ENCODE measurements around the gene HPCAL1.

The HPCAL1 gene

GRCh38 chr2:10392951-10393639 lies 90.4 kb downstream of the HPCAL1 start:
- peak; percentile 39 for DNase-seq

- DNase-seq, result no peak
Measured at GRCh38 chr2:10393640-10393982, 90.9 kb downstream of the HPCAL1 start.

DNA sequence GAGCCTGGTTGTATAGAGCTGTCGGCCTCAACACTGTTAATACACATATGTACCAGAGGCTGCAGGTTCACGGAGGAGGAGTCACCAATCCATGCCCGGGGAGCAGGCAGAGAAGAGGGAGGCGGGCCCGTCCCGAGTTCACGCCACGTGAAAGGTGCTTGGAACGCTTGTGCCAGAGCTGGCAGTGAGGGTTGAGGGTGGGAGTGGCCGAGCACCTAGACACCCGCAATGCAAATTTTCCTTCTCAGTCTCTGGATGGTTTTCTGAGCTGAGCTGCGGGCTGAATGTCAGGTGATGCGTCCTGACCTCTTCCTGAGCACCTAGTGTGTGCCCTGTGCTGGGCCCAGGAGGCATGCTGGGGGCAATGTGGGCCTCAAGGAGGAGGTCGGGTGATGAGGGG lies 93.2 kb downstream of the HPCAL1 start:
- DNase-seq, result no peak

DNA sequence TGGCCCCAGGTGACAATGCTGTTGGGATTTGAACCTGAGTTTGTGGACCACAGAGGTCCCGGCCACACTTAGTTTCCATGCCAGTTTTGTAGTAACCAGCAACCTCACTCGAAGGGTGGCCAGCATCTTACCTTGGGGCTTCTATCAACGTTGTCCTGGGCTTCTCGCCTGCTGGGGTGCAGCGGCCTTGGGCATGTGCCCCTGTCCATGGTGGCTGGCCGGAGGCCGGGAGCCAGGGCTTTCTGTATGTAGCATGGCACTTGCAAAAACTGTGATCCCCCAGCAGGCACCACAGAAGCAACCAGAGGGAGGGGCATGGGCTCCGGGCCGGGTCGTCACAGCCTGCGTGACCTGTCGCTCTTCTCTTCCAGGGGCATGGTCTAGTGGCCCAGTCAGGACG lies 93.8 kb downstream of the HPCAL1 start:
- no peak for DNase-seq

GRCh38 chr2:10397297-10397875 lies 94.7 kb downstream of the HPCAL1 start:
- DNase-seq, result no peak

DNA sequence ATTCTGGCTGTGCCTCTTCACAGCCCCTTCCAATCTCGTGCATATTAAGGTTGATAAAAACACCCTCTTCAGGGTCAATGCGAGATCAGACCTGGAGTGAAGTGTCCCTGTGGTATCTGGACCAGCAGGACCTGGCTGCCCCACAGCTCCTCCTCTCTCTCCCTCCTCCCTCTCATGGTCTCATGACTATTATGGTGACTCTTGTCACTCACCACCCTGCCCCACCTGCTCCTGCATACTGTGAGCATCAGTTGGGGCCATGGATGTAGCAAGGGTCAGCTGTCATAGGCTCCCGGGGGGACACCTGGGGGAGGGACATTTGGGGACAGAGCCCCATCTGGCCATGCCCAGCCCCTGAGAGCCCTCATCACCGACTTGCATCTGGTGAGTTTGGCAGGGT lies 95.2 kb downstream of the HPCAL1 start:
- DNase-seq, result no peak

- peak; percentile 64 for DNase-seq
Measured at GRCh38 chr2:10398496-10398895, 95.8 kb downstream of the HPCAL1 start.

GRCh38 chr2:10399358-10399757 lies 96.7 kb downstream of the HPCAL1 start:
- no peak for DNase-seq

- DNase-seq, result no peak
Measured at GRCh38 chr2:10400002-10400401, 97.3 kb downstream of the HPCAL1 start.

DNA sequence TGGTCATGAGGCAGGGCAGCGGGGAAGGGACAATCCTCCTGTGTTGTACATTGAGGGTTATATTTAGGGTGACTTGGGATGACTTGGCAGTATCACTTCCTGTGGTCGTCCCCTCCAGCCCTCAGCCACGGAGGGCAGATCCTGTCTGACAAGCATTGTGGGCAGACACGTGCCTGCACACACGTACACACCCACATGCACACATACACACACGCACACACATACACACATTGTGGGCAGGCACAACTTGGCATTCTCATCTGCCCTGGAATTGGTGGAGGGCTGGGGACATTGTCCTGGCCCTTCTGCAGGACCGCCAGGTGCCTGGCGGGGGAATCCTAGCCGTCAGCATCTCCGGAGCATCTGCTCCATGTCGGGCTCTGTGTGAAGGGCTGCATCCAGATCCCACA lies 97.9 kb downstream of the HPCAL1 start:
- peak; percentile 75 for DNase-seq

GRCh38 chr2:10400978-10401951 lies 98.6 kb downstream of the HPCAL1 start:
- no peak for DNase-seq

DNA sequence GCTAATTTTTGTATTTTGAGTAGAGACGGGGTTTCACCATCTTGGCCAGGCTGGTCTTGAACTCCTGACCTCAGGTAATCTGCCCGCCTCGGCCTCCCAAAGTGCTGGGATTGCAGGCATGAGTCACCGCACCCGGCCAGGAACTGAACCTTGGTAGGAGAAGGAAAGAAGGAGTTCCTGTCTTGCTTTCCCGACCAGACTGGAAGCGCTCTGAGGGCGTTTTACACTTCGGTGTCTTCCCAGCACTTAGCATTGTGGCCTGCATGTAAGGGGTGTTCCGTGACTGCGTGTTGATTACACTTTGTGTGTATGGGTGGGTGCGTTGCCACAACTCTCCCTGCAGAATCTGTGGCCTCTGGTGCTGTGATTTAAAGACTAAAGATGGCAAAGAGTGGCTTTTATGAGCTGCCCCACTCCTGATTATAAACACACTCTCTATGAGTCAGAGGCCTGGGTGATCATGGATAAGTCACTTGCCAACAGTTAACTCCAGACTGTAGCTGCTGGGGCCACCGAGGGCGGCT lies 99.4 kb downstream of the HPCAL1 start:
- no peak for DNase-seq

- DNase-seq, result no peak
Measured at GRCh38 chr2:10402653-10403215, 100.0 kb downstream of the HPCAL1 start.

- DNase-seq, result no peak
Measured at GRCh38 chr2:10404324-10405143, 101.8 kb downstream of the HPCAL1 start.

DNA sequence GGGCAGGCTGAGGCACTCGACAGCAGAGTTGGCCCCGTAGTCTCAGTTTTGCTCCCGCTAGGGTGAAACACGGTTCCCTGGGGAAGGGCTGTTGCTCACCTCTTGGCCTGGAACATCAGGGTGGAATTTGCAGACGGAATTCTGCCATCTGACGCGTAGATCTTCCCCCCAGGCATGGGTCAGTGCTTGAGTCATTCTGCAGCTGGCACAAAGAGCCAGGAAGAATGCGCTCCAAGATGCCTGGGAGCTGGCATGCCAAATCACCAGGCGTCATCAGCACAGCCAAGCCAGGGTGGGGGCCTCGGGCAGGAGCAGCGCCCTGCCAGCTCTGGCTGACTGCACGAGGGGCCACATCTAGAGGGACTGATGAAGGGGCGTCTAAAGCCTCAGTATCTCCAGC lies 102.7 kb downstream of the HPCAL1 start:
- DNase-seq, result no peak

GRCh38 chr2:10406016-10406415 lies 103.3 kb downstream of the HPCAL1 start:
- DNase-seq, result no peak

GRCh38 chr2:10406491-10407188 lies 103.9 kb downstream of the HPCAL1 start:
- DNase-seq, result no peak

DNA sequence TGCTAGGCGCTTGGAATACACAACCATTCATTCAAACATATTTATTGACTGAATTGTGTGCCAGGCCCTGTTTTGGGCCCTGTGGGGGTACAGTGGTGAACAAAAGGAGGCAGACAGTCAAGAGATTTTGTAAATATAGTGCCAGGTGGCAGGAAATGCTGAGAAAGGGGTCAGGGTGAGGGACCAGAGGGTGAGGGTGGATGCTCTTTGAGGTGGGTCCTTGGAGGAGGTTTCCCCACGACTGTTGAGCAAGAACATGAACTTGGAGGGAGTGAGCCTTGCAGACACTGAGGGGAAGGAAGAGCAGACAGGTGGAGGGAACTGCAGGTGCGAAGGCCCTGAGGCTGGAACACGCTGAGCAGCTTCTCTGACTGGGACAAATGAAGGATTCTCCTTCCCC lies 104.7 kb downstream of the HPCAL1 start:
- DNase-seq, result no peak

GRCh38 chr2:10407841-10408648 lies 105.3 kb downstream of the HPCAL1 start:
- DNase-seq, result peak; percentile 57

DNA sequence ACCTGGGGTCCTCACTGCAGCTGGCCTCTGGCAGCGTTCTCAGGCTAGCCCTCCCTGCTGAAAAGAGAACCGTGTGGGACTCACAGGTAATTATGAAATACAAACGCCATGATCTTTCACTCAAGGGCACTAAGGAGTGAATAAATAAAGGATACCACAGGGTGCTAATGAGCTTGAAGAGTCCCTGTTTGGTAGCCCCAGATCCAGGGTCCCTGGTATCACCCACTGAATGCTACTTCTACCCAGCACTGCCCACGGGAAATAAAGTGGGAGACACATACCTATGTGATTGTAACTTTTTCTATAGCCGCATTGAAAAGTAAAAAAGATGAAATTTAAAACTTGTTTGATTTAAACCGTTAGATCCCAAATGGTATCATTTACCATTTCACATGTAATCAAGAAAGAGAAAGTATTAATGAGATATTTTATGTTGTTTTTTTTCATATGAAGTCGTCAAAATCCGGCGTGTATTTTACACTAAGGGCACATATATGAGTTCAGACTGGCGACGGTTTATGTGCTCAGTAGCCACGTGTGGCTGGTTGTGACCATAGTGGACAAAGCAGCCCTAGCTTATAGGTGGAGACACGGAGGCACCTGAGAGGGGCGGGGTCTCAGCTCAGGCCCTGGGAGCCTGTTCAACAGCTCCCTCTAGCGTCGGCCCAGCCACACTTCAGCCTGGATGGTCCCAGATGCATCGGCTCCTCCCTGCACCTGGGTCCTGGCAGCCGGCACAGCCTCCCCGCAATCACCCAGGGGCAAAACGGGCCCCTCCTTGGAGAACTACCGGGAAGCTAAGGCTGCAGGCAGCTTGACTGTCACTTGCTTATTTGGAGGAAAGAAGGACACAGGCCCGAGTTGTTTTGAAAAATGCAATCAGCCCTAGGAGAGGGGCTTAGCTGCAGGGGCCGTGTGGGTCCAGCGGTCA lies 106.2 kb downstream of the HPCAL1 start:
- DNase-seq, result peak; percentile 52
